Colonic mucosa (tissue), 4 donors: ENCODE results near the gene NUMBL. TPM values are rescaled to one million over a fixed set of nuclear protein-coding genes. Genes with fewer than 3 reads are reported as not detected.

Experiments used
- DNase-seq: peaks from one replicate; pipeline ENCODE4 v3.0.0-alpha.2; 2020
- H3K27ac ChIP-seq: fragments of 200-600 bp; one replicate; pipeline ENCODE4 v1.8.0; 2021
- H3K27me3 ChIP-seq: fragments of 200-600 bp; one replicate; pipeline ENCODE4 v1.8.0; 2021
- H3K36me3 ChIP-seq: fragments of 200-600 bp; one replicate; pipeline ENCODE4 v1.8.0; 2021
- H3K4me1 ChIP-seq: fragments of 200-600 bp; one replicate; pipeline ENCODE4 v1.8.0; 2021; ENCODE audit warnings: mild to moderate bottlenecking
- H3K4me3 ChIP-seq: fragments of 200-600 bp; one replicate; pipeline ENCODE4 v1.8.0; 2021
- H3K9ac ChIP-seq, 2 donors: one replicate each; pipeline ENCODE4 v1.7.0; 2013; ENCODE audit warnings: control low read depth in 2 of 2, low read depth in 2 of 2, low read length in 2 of 2
- H3K9me3 ChIP-seq: fragments of 200-600 bp; one replicate; pipeline ENCODE4 v1.8.0; 2021
- CTCF ChIP-seq: fragments of 200-600 bp; IDR thresholded peaks from one replicate; pipeline ENCODE4 v1.8.0; 2022; ENCODE audit warnings: antibody characterized with exemption, mild to moderate bottlenecking
- intact Hi-C: fragments of 100-400 bp; cut with DNase I; formaldehyde crosslinking; loops from one replicate; pipeline ENCODE4 v1.14.1; 2022
- total RNA-seq, 2 donors: library from RNA; stranded (reverse); fragmentation: NEBNext Ultra II Directional in 1 of 2; extraction: Animal tissue kit (Norgen Biotek cat#: 25700) in 1 of 2; gene quantifications; one replicate each; pipeline ENCODE4 v1.2.1, GENCODE V29; 2021
- donor health status: healthy.
- donor health status: DM: no; HTN: no; CAD: no.
- donor health status: DM: no; HTN: no; CAD: no.

NUMBL gene
- total RNA-seq, 2 donors from 2014 or later, result 12.8 to 22.0 TPM

DNA sequence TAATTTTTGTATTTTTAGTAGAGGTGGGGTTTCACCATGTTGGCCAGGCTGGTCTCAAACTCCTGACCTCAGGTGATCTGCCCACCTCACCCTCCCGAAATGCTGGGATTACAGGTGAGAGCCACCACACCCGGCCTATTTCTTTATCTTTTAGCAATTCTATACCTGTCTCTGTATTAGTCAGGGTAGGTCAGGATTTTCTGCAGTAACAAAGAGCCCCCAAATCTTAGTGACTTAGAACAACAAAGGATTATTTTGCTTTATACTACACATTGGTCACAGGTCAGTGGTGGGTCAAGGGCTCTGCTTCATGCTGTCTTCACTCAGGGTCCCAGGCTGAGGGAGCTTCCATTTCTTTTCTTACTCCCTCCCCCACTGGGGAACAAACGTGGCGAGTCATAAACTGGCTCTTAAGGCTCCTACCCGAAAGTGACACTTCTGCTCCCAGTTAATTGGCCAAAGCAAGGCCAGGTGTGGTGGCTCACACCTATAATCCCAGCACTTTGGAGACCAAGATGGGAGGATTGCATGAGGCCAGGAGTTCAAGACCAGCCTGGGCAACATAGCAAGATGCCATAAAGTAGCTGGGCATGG, 33.3 kb upstream of the NUMBL start:
- peaks cover 7% of the 10 kb centered on the region for H3K36me3 ChIP-seq
- no peaks in the 10 kb centered on the region for H3K9me3 ChIP-seq
- H3K4me1 ChIP-seq, result peaks cover 8% of the 10 kb centered on the region
- no peak overlapping the region for H3K9ac ChIP-seq
- no peak for TF ChIP-seq CTCF
- H3K27me3 ChIP-seq, result no peaks in the 10 kb centered on the region
- H3K27ac ChIP-seq, result no peak overlapping the region
- H3K4me3 ChIP-seq, result no peak overlapping the region
- DNase-seq, result no peak
- intact Hi-C loops, result no loop called here

DNA sequence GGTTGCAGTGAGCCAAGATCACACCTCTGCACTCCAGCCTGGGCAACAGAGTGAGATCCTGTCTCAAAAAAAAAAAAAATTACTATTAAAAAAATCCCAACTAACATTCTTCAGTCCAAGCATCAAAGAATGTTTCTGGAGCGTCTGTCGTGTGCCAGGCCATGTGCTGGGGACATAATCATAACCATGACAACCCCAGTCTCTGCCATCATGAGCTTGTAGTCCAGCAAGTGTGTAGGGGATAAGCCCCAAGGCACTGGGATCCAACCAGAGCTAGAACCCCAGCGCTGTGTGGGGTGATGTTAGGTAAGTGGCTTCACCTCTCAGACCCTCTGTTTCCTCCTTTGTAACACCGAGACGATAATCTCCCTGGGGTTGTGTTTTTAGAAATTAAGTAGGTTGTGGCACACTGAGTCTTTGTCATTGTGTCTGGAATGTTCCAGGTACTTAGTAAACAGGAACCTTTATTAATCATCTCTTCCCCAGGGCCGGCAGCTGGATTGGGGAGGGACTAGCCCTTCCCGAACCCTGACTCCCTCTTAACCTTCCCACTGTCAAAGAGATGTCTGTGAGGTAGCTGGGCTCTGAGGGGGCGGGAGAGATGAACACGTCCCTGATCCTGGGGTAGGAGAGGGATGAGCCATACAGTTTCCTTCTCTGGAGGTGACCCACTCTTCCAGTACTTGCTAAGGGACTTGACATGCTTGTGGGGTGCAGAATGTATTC, 31.6 kb upstream of the NUMBL start:
- no peaks in the 10 kb centered on the region for H3K9me3 ChIP-seq
- no peak overlapping the region for H3K9ac ChIP-seq
- no peaks in the 10 kb centered on the region for H3K36me3 ChIP-seq
- DNase-seq, result no peak
- H3K27me3 ChIP-seq, result no peaks in the 10 kb centered on the region
- H3K4me3 ChIP-seq, result no peak overlapping the region
- intact Hi-C loops, result no loop called here
- no peak overlapping the region for H3K27ac ChIP-seq
- TF ChIP-seq CTCF, result no peak
- H3K4me1 ChIP-seq, result peaks cover 8% of the 10 kb centered on the region

GRCh38 chr19:40721140-40721486, 30.7 kb upstream of the NUMBL start:
- Histone ChIP-seq H3K36me3 (no peaks in the 10 kb centered on the region), H3K9ac (peak overlapping the region in 1 of 2 donors; percentile 63), H3K9me3 (no peaks in the 10 kb centered on the region), H3K4me1 (peaks cover 8% of the 10 kb centered on the region), H3K27ac (peak overlapping the region; percentile 34), H3K4me3 (no peak overlapping the region), H3K27me3 (no peaks in the 10 kb centered on the region)
- TF ChIP-seq CTCF, result no peak
- no peak for DNase-seq
- intact Hi-C loops, result no loop called here

- H3K4me1 ChIP-seq, result peaks cover 12% of the 10 kb centered on the region
Measured at GRCh38 chr19:40719414-40719894, 29.0 kb upstream of the NUMBL start.

GRCh38 chr19:40718774-40719391, 28.4 kb upstream of the NUMBL start:
- intact Hi-C loops, result no loop called here
- Histone ChIP-seq H3K36me3 (no peaks in the 10 kb centered on the region), H3K4me1 (peaks cover 12% of the 10 kb centered on the region), H3K27ac (peak overlapping the region; percentile 78), H3K9me3 (no peaks in the 10 kb centered on the region), H3K9ac (peak overlapping the region; percentile 96 to 99), H3K27me3 (no peaks in the 10 kb centered on the region), H3K4me3 (peak overlapping the region; percentile 59)
- DNase-seq, result peak; percentile 97
- no peak for TF ChIP-seq CTCF

More at GRCh38 chr19:40719414-40719894, 29.0 kb upstream of the NUMBL start:
- peak overlapping the region; percentile 96 to 99 for H3K9ac ChIP-seq
- no peaks in the 10 kb centered on the region for H3K9me3 ChIP-seq
- intact Hi-C loops, result no loop called here
- peak overlapping the region; percentile 59 for H3K4me3 ChIP-seq
- no peak for TF ChIP-seq CTCF
- no peak for DNase-seq
- no peaks in the 10 kb centered on the region for H3K27me3 ChIP-seq
- peak overlapping the region; percentile 78 for H3K27ac ChIP-seq
- H3K36me3 ChIP-seq, result no peaks in the 10 kb centered on the region
